ENCODE measurements around the gene PTPRG. TPM values are rescaled to one million over a fixed set of nuclear protein-coding genes. Genes with fewer than 3 reads are reported as not detected.

Gene PTPRG
- total and polyA plus RNA-seq, 2 of the 13 experiments (the other 11 are each of a cell fraction or from before 2014, with no cell fraction given), result 8.0 to 25.3 TPM

GRCh38 chr3:61803983-61804382 lies 242.6 kb downstream of the PTPRG start:
- DNase-seq (ENCODE audit: low spot score), result no peak
- Histone ChIP-seq H3K27me3 (ENCODE audit: control insufficient read depth in 1 of 2, insufficient read depth in 2 of 2, low read length in 2 of 2) (no peaks in the 10 kb centered on the region), H3K79me2 (ENCODE audit: insufficient read depth, low read length) (peaks cover 3% of the 10 kb centered on the region), H3K4me2 (ENCODE audit: low read depth, low read length) (no peak overlapping the region), H4K20me1 (ENCODE audit: insufficient read depth, low read length) (no peaks in the 10 kb centered on the region), H2AFZ (ENCODE audit: low read length) (no peak overlapping the region), H3K36me3 (replicated peaks in 1 of 2; ENCODE audit: control insufficient read depth in 1 of 2, insufficient read depth in 2 of 2, low read length in 2 of 2) (0 out of 5 replicates have a peak, but pooled peaks cover 0 to 1% of the 10 kb centered on the region in 2 experiments), H3K4me3 (replicated peaks in 1 of 3; ENCODE audit: insufficient read depth in 1 of 3, low read depth in 2 of 3, low read length in 3 of 3) (no peak overlapping the region), H3K4me1 (ENCODE audit: insufficient read depth, low read length) (peaks cover 27% of the 10 kb centered on the region), H3K27ac (ENCODE audit: extremely low read length, insufficient read depth, low read length) (no peak overlapping the region), H3K9me3 (ENCODE audit: low read length) (no peaks in the 10 kb centered on the region), H3K9ac (ENCODE audit: insufficient read depth, low read depth, low read length) (no peak overlapping the region)
- ChIA-PET CTCF (ENCODE audit: low intra/inter-chr PET ratio, low total read pairs) (no interaction called here), POLR2A (no interaction called here)
- in situ Hi-C loops (cut with HindIII; ENCODE audit: extremely low pct_ligation_motif_present, low pct_unique_long_range_greater_than_20kb), result no loop called here
- WGBS (ENCODE audit: low lambda C conversion rate), result 79% methylated on average over 1 of the region's 1 CpG
- intact Hi-C loops (cut with micrococcal nuclease; ENCODE audit: unreplicated experiment), result no loop called here
- BruUV-seq (replicated peaks), result no TSS peak
- no peak for FAIRE-seq
- ATAC-seq, result no peak
- no peak for TF ChIP-seq ARID5B (CRISPR knock-in tag; IDR thresholded peaks at IDR 0.05)
- no peak for TF ChIP-seq ZNF704 (CRISPR knock-in tag; IDR thresholded peaks at IDR 0.05; ENCODE audit: borderline replicate concordance)
- TF ChIP-seq TBP (CRISPR knock-in tag; IDR thresholded peaks at IDR 0.05), result no peak
- TF ChIP-seq SP4 (CRISPR knock-in tag; IDR thresholded peaks at IDR 0.05), result no peak
- TF ChIP-seq CEBPZ (IDR thresholded peaks at IDR 0.05; ENCODE audit: low read length), result no peak
- TF ChIP-seq ATF2 (CRISPR knock-in tag; IDR thresholded peaks at IDR 0.05), result no peak
- no peak for TF ChIP-seq ZNF333 (CRISPR knock-in tag; IDR thresholded peaks at IDR 0.05; ENCODE audit: borderline replicate concordance)
- TF ChIP-seq ERF (CRISPR knock-in tag; IDR thresholded peaks at IDR 0.05), result no peak
- TF ChIP-seq PAX8 (CRISPR knock-in tag; IDR thresholded peaks at IDR 0.05; ENCODE audit: borderline replicate concordance), result no peak
- TF ChIP-seq ZNF572 (CRISPR knock-in tag; IDR thresholded peaks at IDR 0.05), result no peak
- no peak for TF ChIP-seq HIC2 (CRISPR knock-in tag; IDR thresholded peaks at IDR 0.05; ENCODE audit: low read depth)
- TF ChIP-seq RXRA (CRISPR knock-in tag; IDR thresholded peaks at IDR 0.05), result no peak
- no peak for TF ChIP-seq ZNF775 (CRISPR knock-in tag; IDR thresholded peaks at IDR 0.05; ENCODE audit: borderline replicate concordance)

Data from HepG2 (cell line).